Bronchial epithelial cell (primary cell): Measurements from ENCODE around the gene NFU1. TPM values are rescaled to one million over a fixed set of nuclear protein-coding genes. Genes with fewer than 3 reads are reported as not detected.

Experiments
- DNase-seq: peaks from one replicate; pipeline ENCODE4 v3.0.0-alpha.2; 2010; ENCODE audit warnings: low read depth
- FAIRE-seq: peaks from 2 replicates; lab custom pipeline; 2011; peaks lifted over from hg19 to GRCh38; lab: Jason Lieb, UNC
- H3K27me3 ChIP-seq: 2 replicates; pipeline ENCODE4 v1.5.1; 2011; ENCODE audit warnings: low read length; ENCODE audit not compliant: control insufficient read depth, insufficient read depth
- H3K36me3 ChIP-seq: 2 replicates; pipeline ENCODE4 v1.5.1; 2011; ENCODE audit warnings: low read length; ENCODE audit not compliant: control insufficient read depth, insufficient read depth
- H3K4me3 ChIP-seq: 2 replicates; pipeline ENCODE4 v1.5.1; 2011; ENCODE audit warnings: mild to moderate bottlenecking, low read depth, low read length, control low read depth
- CTCF ChIP-seq: IDR thresholded peaks from 2 replicates; pipeline ENCODE4 v1.5.1; 2011; ENCODE audit warnings: mild to moderate bottlenecking, moderate library complexity, low read length, control low read depth, inconsistent platforms; ENCODE audit not compliant: insufficient read depth, severe bottlenecking
- total RNA-seq: library from RNA; depleted of rRNA; stranded (reverse); fragments of >200 nt; gene quantifications from 2 replicates; pipeline ENCODE4 v1.2.1, GENCODE V29; 2014

Gene NFU1
- total RNA-seq, 1 donor from 2014 or later = 23.7 TPM

DNA sequence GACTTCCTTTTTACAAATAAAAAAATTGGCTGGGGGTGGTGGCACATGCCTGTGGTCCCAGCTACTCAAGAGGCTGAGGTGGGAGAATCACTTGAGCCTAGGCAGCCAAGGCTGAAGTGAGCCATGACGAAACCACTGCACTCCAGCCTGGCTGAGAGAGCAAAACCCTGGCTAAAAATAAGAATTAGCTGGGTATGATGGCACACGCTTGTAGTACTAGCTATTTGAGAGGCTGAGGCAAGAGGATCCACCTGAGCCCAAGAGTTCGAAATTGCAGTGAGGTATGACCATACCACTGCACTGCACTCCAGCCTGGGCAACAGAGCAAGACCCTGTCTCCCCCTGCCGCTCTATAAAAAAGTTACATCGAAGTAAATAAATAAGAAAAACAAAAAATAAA is 83.9 kb downstream of the NFU1 start:
- TF ChIP-seq CTCF = no peak
- FAIRE-seq = no peak

GRCh38 chr2:69348781-69349180 is 88.5 kb downstream of the NFU1 start:
- Histone ChIP-seq H3K4me3 (no peak overlapping the region), H3K27me3 (no peaks in the 10 kb centered on the region), H3K36me3 (peaks cover 26% of the 10 kb centered on the region)
- FAIRE-seq (no peak), DNase-seq (no peak)
- TF ChIP-seq CTCF = no peak

More for the DNA sequence above, 83.9 kb downstream of the NFU1 start:
- Histone ChIP-seq H3K36me3 (peaks cover 20% of the 10 kb centered on the region), H3K27me3 (no peaks in the 10 kb centered on the region), H3K4me3 (no peak overlapping the region)
- no peak for DNase-seq

Other genes starting within 250 kb of the NFU1 start
- 100.0 and 101 TPM in 2 replicates for gene GFPT1, start 50.2 kb downstream of the NFU1 start, total RNA-seq
- 17.9 and 32.5 TPM in 2 replicates for gene AAK1, start 206.3 kb upstream of the NFU1 start, total RNA-seq